Hematopoietic multipotent progenitor cell treated with erythropoietin and hydrocortisone succinate and interleukin-3 and kit ligand, for 17 days (in vitro differentiated cells): ENCODE results near the gene LRP5.
"Not testable (repeated sequence)": the region's sequence is repeated elsewhere in the genome, so short reads cannot be mapped to it uniquely, and the experiment has no call there.

Experiments used
- DNase-seq: peaks from one replicate; pipeline ENCODE4 v3.0.0-alpha.2; 2015; ENCODE audit warnings: low spot score

Gene LRP5

GRCh38 chr11:68423481-68423880 is 111.1 kb downstream of the LRP5 start:
- DNase-seq: no peak

GRCh38 chr11:68424101-68424632 is 111.8 kb downstream of the LRP5 start:
- DNase-seq: no peak

- no peak for DNase-seq
Observed at GRCh38 chr11:68424981-68425865, 112.8 kb downstream of the LRP5 start.

GRCh38 chr11:68425866-68426380 is 113.5 kb downstream of the LRP5 start:
- no peak for DNase-seq

DNA sequence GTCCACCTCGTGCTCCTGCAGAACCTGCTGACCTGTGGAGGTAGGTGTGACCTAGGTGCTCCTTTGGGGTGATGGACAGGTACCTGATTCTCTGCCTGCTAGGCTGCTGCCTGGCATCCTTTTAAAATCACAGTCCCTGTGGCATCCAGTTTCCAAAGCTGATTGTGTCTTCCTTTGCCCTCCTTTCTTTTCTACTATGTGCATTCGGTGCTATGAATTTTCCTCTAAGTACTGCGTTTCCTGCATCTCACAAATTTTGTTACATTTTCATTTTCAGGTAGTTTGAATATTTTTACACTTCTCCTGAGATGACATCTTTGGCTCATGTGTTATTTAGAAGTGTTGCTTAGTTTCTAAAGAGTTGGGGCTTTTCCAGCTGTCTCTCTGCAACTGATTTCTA is 117.3 kb downstream of the LRP5 start:
- no peak for DNase-seq

- DNase-seq: no peak
Observed at GRCh38 chr11:68430384-68430783, 118.0 kb downstream of the LRP5 start.

GRCh38 chr11:68430801-68431200 is 118.4 kb downstream of the LRP5 start:
- no peak for DNase-seq

GRCh38 chr11:68431984-68432645 is 119.7 kb downstream of the LRP5 start:
- no peak for DNase-seq

DNA sequence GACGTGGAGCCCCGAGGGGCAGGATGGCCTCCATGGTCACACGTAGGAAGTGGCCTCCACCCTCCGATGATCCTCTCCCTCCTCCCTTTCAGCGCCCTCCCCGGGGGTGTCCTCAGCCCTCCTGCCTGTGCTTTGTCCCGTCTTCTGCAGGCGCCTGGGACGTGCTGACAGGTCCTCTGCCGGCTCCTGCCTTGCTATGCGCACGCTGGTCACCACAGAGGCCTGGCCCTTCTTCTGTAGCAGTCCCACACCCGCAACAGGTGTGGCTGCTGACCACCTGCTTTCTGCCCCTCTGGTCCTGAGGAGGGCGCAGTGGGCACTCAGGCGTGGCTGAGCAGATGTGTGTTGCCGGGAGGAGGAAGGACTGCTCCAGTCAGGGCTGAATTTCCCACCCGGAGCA is 120.5 kb downstream of the LRP5 start:
- no peak for DNase-seq

- DNase-seq: no peak
Observed at GRCh38 chr11:68433541-68433940, 121.2 kb downstream of the LRP5 start.

- not testable (repeated sequence) for DNase-seq
Observed at GRCh38 chr11:68434159-68434558, 121.8 kb downstream of the LRP5 start.

GRCh38 chr11:68436162-68436888 is 123.9 kb downstream of the LRP5 start:
- DNase-seq: no peak

- DNase-seq: no peak
Observed at GRCh38 chr11:68436985-68437926, 124.9 kb downstream of the LRP5 start.

DNA sequence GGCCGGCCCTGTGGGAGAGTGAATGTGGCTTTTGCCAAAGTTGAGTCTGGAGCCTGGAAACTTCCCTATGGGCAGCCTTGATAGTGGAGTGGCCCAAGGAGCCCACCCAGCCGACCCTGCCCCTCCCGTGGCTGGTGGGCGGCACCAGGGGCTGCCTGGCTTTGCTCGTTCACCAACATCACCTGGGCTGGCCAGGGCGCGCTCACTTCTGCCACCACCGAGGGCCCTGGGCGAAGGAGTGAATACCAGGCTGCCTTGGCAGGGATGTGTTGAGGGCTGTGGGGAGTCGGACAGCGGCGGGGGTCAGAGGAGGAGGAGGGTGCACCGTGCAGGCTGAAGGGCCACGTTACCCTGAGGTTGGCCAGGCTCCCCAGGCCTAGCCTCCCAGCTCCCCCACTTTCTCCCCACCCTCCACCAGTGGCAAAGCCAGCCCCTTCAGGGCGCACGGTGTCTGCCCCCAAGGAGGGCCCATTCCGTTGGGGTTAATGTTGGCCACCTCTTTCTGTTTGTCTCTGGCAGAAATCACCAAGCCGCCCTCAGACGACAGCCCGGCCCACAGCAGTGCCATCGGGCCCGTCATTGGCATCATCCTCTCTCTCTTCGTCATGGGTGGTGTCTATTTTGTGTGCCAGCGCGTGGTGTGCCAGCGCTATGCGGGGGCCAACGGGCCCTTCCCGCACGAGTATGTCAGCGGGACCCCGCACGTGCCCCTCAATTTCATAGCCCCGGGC is 125.7 kb downstream of the LRP5 start:
- DNase-seq: no peak

DNA sequence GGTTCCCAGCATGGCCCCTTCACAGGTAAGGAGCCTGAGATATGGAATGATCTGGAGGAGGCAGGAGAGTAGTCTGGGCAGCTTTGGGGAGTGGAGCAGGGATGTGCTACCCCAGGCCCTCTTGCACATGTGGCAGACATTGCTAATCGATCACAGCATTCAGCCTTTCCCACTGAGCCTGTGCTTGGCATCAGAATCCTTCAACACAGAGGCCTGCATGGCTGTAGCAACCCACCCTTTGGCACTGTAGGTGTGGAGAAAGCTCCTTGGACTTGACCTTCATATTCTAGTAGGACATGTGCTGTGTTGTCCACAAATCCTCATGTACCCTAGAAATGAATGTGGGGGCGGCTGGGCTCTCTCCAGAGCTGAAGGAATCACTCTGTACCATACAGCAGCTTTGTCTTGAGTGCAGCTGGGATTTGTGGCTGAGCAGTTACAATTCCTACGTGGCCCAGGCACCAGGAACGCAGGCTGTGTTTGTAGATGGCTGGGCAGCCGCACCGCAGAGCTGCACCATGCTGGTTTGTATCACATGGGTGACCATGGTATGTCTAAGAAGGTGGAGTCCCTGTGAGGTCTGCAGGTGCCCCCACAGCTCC is 126.4 kb downstream of the LRP5 start:
- no peak for DNase-seq

- DNase-seq: no peak
Observed at GRCh38 chr11:68439355-68440065, 127.1 kb downstream of the LRP5 start.

DNA sequence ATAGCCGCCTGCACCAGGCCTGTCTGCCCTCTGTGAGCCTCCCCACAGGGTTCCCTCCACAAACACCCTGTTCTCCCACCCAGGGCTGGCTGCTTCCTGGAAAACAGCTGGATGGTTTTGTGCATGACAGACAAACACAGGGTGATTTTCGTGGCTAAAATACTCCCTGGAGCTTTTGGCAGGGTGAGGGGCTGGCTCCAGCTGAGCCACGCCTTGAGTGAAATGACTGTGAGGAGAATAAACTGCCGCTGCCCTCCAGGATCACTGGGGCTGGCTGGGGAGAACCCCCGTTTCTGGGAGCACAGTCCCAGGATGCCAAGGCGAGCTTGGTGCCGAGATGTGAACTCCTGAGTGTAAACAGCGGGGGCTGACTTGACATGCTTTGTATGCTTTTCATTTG is 127.8 kb downstream of the LRP5 start:
- no peak for DNase-seq

DNA sequence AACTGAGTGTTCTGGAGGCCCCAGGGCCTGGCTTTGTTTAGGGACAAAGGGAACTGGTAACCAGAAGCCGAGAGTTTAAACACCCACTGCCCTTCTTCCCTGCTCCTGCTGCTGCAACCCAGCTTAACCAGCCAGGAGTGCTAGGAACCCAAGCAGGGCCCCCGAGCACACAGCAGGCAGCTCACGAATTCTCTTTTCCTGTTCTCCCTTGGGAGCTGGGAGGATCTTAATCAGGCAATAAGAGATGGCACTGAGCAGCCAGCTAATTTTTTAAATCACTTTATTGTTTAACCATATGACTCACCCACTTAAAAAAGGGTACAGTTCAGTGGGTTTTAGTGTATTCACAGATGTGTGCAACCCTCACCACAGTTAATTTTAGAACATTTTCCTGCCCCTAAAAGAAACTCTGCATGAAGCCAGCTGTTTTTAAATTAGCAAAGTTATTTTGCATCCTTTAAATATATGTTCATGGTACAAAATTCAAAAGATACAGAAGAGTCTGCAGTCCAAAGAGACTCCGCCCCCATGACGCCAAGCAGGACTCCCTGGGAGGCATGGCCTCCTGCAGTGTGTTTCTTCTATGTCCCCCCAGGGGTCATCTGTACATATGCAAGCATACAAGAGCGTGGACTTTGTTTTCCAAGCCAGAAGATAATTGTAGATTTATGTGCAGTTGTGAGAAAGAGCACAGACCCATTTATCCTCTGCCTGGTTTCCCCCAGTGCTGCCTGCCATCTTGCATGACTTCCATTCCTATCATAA is 129.3 kb downstream of the LRP5 start:
- DNase-seq: no peak

DNA sequence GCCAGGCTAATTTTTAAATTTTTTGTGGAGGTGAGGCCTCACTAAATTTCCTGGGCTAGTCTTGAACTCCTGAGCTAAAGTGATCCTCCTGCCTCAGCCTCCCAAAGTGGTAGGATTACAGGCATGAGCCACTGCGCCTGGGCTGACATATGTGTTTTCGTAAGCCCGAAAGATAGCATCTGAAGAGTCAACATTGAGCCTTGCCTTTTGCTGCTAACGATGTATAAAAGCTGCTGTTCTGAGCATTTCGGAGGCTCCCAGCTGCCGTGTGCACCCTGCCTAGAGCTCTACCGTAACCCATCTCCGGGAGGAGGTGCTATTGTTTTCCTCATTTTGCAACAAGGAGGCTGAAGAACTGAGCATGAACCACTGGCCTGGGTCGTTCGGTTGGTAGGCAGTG is 130.0 kb downstream of the LRP5 start:
- no peak for DNase-seq
